Activated naive CD8-positive, alpha-beta T cell treated with anti-CD3 and anti-CD28 coated beads, Interleukin-2, amount 10 ng/mL, durations not matched to agents 7 days and 5 days (primary cell): ENCODE data around the gene ASIC3. TPM values are rescaled to one million over a fixed set of nuclear protein-coding genes. Genes with fewer than 3 reads are reported as not detected.

Source experiments
- ATAC-seq: fragments of 150-1000 bp; cut with Tn5 transposase; one replicate; pipeline ENCODE4 v1.10.0; 2021; ENCODE audit warnings: low read depth, moderate library complexity
- POLR2A ChIA-PET: fragments of 350-600 bp; sonication (Branson Sonifier 250); formaldehyde crosslinking; loops from one replicate; lab custom pipeline; 2021; ENCODE audit warnings: antibody characterized with exemption; lab: Charles Lee
- DNase-seq: peaks from one replicate; pipeline ENCODE4 v3.0.0; 2021
- H3K27ac Mint-ChIP-seq: one replicate; pipeline ENCODE4 v1.8.0; 2022; ENCODE audit warnings: mild to moderate bottlenecking, mixed read lengths
- H3K27me3 Mint-ChIP-seq: one replicate; pipeline ENCODE4 v1.8.0; 2022; ENCODE audit warnings: mild to moderate bottlenecking, moderate library complexity, mixed read lengths
- H3K36me3 Mint-ChIP-seq: one replicate; pipeline ENCODE4 v1.8.0; 2021; ENCODE audit warnings: mild to moderate bottlenecking, mixed read lengths
- H3K4me1 Mint-ChIP-seq: one replicate; pipeline ENCODE4 v1.8.0; 2021; ENCODE audit warnings: mixed read lengths
- H3K4me3 Mint-ChIP-seq: one replicate; pipeline ENCODE4 v1.8.0; 2022; ENCODE audit warnings: mild to moderate bottlenecking, moderate library complexity, mixed read lengths
- H3K9me3 Mint-ChIP-seq: one replicate; pipeline ENCODE4 v1.8.0; 2021; ENCODE audit warnings: mixed read lengths
- total RNA-seq, 2 experiments: library from RNA; stranded (reverse); gene quantifications; one replicate each; pipeline ENCODE4 v1.2.3, GENCODE V29; 2021

Gene ASIC3
- 1 to 10 TPM; 4.7 to 6.0 TPM for total RNA-seq

DNA sequence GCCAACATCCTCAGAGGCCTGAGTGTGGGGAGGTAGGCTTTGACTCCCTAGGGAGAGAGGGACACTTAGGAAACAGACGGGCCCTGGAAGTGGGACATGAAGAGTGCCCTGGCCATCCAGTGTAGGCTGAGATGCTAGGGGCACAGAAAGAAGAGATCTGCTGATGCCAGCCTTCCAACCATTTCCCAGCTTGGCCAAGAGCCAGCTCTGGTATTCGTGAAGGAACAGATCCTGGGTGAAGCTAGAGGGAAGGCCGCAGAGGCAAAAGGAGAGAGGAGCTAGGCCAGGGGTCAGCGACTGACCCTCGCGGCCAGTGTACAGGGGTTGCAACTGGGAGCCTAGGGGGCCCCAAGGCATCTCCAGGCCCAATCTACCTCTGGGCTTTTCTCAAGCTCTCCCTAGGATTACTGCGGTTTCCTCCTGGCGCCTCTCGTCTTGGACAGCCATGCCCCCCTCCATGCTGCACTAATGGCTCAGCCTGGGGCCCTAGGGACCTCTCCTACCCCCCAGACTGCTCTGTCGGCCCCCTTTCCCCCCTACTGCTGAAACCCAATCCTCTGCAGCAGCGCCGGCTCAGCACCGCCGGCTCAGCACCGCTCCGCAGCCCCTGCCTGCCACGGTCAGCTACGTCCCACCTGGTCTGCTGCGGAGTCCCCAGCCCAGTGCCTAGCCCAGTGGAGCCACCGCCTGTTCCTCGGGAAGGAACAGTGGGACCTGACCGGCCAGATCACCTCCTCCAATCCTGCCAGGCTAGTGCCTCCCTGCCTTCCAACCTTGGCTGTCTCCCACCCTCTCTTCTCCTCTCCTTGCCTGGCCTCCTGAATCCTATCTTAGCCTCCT is at the start of gene ASIC3:
ASIC3 (plus strand) TSS at position 556 of the 840 bp plus-strand sequence. CDS start 355 bp downstream, outside the sequence.
- H3K4me3 Mint-ChIP-seq, result no peak within 1 kb of the TSS
- no peak within 1 kb of the TSS for H3K27ac Mint-ChIP-seq
- peaks cover 13% of the 10 kb centered on the region for H3K27me3 Mint-ChIP-seq
- ATAC-seq (no peak), DNase-seq (no peak)
- H3K36me3 Mint-ChIP-seq, result peaks cover 4% of the 10 kb centered on the region
- H3K4me1 Mint-ChIP-seq, result peaks cover 12% of the 10 kb centered on the region
- POLR2A ChIA-PET, result no interaction called here
- no peaks in the 10 kb centered on the region for H3K9me3 Mint-ChIP-seq

DNA sequence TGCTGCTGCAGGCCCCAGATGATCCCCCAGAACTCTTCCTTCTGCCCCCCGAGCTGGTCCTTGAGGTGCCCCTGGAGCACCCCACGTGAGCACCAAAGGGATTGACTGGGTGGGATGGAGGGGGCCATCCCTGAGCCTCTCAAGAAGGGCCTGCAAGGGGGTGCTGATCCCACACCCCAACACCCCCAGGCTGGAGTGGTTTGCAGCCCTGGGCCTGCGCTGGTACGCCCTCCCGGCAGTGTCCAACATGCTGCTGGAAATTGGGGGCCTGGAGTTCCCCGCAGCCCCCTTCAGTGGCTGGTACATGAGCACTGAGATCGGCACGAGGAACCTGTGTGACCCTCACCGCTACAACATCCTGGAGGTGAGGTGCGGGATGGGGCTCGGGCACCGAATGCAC is 49.3 kb upstream of the ASIC3 start:
- POLR2A ChIA-PET, result no interaction called here
- H3K9me3 Mint-ChIP-seq, result no peaks in the 10 kb centered on the region
- ATAC-seq, result no peak
- peaks cover 11% of the 10 kb centered on the region for H3K4me1 Mint-ChIP-seq
- no peaks in the 10 kb centered on the region for H3K27me3 Mint-ChIP-seq
- no peak overlapping the region for H3K4me3 Mint-ChIP-seq
- no peak overlapping the region for H3K27ac Mint-ChIP-seq
- H3K36me3 Mint-ChIP-seq, result no peaks in the 10 kb centered on the region
- DNase-seq, result no peak

DNA sequence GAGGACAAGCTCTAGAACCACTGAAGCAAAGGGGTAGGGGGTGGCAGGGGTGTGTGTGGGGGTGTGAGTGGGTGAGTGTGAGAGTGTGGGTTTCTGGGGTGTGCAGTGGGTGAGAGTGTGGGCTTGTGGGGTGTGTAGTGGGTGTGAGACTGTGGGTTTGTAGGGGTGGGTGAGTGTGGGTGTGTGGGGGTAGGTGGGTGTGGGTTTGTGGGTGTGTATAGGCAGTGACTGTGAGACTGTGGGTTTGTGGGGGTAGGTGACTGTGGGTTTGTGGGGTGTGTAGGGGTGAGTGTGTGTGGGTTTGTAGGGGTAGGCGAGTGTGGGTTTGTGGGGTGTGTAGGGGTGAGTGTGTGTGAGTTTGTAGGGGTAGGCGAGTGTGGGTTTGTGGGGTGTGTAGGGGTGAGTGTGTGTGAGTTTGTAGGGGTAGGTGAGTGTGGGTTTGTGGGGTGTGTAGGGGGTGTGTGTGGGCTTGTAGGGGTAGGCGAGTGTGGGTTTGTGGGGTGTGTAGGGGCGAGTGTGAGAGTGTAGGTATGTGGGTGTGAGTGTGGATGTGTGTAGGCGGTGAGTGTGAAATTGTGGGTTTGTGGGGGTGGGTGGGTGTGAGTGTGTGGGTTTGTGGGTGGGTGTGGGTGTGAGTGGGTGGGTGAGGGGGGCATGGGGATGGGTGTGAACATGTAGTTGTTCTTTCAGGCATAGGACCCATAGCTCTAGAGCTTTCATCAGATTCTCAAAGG is 48.7 kb upstream of the ASIC3 start:
- Mint-ChIP-seq H3K27me3 (no peaks in the 10 kb centered on the region), H3K4me1 (peaks cover 8% of the 10 kb centered on the region), H3K4me3 (no peak overlapping the region), H3K27ac (no peak overlapping the region), H3K9me3 (no peaks in the 10 kb centered on the region), H3K36me3 (no peaks in the 10 kb centered on the region)
- POLR2A ChIA-PET, result no interaction called here
- ATAC-seq (no peak), DNase-seq (no peak)

DNA sequence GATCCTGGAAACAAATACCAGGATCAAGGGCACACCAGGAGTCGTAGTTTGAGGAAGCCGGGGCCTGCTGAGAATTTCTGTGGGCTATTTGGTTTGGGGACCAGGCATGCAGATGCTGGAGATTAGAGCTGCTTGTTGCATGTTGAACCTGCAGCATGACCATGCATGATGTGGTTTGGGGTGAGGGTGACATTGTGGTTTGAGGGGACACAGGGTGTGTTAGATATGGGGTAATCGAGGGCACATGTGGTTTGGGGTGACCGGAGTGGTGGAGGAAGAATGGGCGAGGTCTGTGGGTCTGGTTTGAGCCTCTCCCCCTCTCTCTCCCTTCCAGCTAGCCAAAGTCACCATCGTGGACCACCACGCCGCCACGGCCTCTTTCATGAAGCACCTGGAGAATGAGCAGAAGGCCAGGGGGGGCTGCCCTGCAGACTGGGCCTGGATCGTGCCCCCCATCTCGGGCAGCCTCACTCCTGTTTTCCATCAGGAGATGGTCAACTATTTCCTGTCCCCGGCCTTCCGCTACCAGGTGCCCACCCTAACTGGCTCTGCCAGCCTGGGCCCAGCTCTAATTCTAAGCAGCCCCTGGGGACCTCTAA is 47.3 kb upstream of the ASIC3 start:
- H3K4me1 Mint-ChIP-seq, result peaks cover 6% of the 10 kb centered on the region
- DNase-seq (no peak), ATAC-seq (no peak)
- no peaks in the 10 kb centered on the region for H3K9me3 Mint-ChIP-seq
- H3K4me3 Mint-ChIP-seq, result no peak overlapping the region
- no peaks in the 10 kb centered on the region for H3K36me3 Mint-ChIP-seq
- POLR2A ChIA-PET, result no interaction called here
- H3K27me3 Mint-ChIP-seq, result no peaks in the 10 kb centered on the region
- no peak overlapping the region for H3K27ac Mint-ChIP-seq

DNA sequence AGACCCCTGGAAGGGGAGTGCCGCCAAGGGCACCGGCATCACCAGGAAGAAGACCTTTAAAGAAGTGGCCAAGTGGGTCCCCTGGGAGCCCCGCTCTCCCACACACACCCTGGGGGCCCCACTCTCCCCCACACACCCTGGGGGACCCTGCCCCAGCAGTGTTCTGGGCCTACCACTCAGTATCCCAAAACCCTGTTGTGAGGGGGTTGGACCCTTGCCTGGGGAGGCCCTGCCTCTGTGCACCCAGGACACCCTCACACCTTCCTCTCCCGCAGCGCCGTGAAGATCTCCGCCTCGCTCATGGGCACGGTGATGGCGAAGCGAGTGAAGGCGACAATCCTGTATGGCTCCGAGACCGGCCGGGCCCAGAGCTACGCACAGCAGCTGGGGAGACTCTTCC is 46.8 kb upstream of the ASIC3 start:
- H3K4me1 Mint-ChIP-seq, result peaks cover 6% of the 10 kb centered on the region
- POLR2A ChIA-PET, result no interaction called here
- ATAC-seq (no peak), DNase-seq (no peak)
- no peaks in the 10 kb centered on the region for H3K9me3 Mint-ChIP-seq
- H3K27ac Mint-ChIP-seq, result no peak overlapping the region
- H3K36me3 Mint-ChIP-seq, result no peaks in the 10 kb centered on the region
- H3K27me3 Mint-ChIP-seq, result no peaks in the 10 kb centered on the region
- no peak overlapping the region for H3K4me3 Mint-ChIP-seq

DNA sequence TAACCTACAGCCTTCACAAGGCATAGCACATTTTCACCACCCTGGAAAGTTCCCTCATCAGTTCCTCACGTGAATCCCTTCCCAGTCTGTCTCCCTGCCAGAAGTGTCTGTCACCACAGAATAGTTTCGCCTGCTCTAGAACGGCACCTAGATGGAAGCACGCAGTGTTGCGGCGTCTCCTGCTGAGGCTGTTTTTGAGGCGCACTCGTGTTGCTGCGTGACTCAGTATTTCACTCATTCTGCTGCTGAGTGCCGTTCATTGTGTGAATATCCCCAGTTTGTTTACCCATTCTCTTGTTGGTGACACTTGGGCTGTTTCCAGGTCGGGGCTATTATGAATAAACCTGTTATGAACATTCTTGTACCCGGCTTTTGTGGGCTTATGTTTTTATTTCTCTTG is 44.8 kb upstream of the ASIC3 start:
- no peaks in the 10 kb centered on the region for H3K36me3 Mint-ChIP-seq
- no peak overlapping the region for H3K27ac Mint-ChIP-seq
- no peaks in the 10 kb centered on the region for H3K27me3 Mint-ChIP-seq
- no peaks in the 10 kb centered on the region for H3K9me3 Mint-ChIP-seq
- ATAC-seq, result no peak
- no peak overlapping the region for H3K4me3 Mint-ChIP-seq
- POLR2A ChIA-PET, result no interaction called here
- no peak for DNase-seq
- H3K4me1 Mint-ChIP-seq, result peaks cover 16% of the 10 kb centered on the region

DNA sequence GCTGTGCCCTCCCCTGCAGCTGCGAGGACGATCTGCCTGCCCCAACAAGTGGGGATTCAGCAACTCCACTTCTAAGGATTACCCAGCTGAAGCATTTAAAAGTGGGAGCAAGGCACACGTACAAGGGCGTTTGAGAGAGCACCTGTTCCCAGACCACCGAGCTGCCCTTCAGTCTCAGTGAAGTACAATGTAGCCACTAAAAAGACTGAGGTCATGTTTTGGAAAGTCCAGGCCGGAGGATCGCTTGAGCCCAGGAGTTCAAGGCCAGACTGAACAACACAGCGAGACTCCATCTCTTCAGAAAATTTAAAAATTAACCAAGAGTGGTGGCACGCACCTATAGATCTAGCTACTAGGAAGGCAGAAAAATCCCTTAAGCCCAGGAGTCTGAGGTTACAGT is 42.8 kb upstream of the ASIC3 start:
- Mint-ChIP-seq H3K4me1 (peaks cover 22% of the 10 kb centered on the region), H3K36me3 (no peaks in the 10 kb centered on the region), H3K4me3 (no peak overlapping the region), H3K27me3 (no peaks in the 10 kb centered on the region), H3K27ac (no peak overlapping the region), H3K9me3 (no peaks in the 10 kb centered on the region)
- no peak for ATAC-seq
- DNase-seq, result no peak
- POLR2A ChIA-PET, result interaction anchor here (4.5 kb wide), 1 partner anchor 12 kb away, joined by 30 read pairs; no protein-coding TSS in a partner anchor

DNA sequence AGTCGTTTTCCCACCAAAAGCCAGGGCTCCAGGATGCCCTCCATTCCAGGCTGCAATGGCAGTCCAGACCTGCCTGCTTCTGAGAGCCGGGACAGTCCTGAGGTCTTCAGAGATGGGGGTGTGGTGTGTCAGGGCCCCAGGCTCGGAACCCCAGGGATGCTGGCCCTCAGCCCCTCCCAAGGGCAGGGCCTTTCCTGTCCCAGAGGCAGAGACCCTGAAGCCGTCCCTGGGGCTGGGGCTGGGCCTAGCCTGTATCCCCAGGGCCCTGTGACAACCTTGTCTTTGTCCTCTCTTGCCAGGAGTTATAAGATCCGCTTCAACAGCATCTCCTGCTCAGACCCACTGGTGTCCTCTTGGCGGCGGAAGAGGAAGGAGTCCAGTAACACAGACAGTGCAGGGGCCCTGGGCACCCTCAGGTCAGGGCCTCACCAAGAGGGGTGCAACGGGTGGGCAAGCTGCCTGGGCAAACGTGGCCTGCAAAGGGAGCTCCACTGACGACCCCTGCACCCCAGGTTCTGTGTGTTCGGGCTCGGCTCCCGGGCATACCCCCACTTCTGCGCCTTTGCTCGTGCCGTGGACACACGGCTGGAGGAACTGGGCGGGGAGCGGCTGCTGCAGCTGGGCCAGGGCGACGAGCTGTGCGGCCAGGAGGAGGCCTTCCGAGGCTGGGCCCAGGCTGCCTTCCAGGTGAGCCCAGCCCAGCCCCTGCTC is 41.6 kb upstream of the ASIC3 start:
- Mint-ChIP-seq H3K27me3 (no peaks in the 10 kb centered on the region), H3K36me3 (no peaks in the 10 kb centered on the region), H3K4me1 (peaks cover 29% of the 10 kb centered on the region), H3K9me3 (no peaks in the 10 kb centered on the region), H3K4me3 (no peak overlapping the region), H3K27ac (peak overlapping the region; percentile 56)
- POLR2A ChIA-PET, result interaction anchor here (4.5 kb wide), 1 partner anchor 13 kb away, joined by 30 read pairs; no protein-coding TSS in a partner anchor
- DNase-seq (no peak), ATAC-seq (no peak)

DNA sequence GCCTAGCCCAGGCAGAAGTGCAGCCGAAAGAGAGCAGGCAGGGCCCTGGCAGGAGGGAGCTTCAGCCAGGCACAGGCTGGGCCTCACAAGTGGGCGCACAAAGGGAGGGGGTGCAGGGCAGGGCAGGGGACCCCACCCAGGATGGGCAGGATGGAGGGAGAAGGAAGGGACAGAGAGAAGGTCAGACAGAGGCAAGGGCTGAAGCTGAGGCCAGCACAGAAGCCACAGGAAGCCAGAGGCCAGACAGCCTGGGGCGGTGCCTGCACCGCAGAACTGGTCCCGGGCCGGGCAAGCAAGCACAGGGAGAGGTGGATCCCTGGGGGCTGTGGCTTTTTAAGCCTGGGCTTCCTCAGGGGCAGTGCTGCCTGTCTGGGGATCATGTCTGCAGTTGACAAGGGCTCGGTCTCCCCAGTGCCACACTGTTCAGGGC is 40.8 kb upstream of the ASIC3 start:
- ATAC-seq (no peak), DNase-seq (no peak)
- Mint-ChIP-seq H3K4me3 (peak overlapping the region; percentile 79), H3K27ac (peak overlapping the region; percentile 89), H3K36me3 (peaks cover 1% of the 10 kb centered on the region), H3K27me3 (no peaks in the 10 kb centered on the region), H3K4me1 (peaks cover 35% of the 10 kb centered on the region), H3K9me3 (no peaks in the 10 kb centered on the region)
- POLR2A ChIA-PET, result interaction anchor here (0.6 to 4.5 kb wide), 5 partner anchors 10 to 21 kb away, joined by 3 to 30 read pairs (median 8); partner anchors contain the start of genes ABCB8 and NOS3

DNA sequence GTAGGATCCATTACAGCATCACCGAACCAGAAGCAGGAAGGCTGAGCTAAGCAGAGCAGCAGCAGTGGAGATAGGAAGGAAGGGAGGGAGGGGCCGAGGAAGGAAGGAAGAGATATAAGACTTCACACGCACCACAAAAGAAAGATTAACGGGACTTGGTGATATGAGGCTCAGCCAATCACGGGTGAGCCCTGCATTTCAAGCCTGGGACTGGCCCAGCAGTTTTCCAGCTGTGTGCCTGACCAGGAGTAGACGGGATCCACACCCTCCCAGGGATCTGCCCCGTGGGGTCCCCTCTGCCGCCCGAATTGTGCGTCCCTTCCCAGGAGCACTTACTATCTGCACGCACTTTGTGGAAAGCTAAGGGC is 40.2 kb upstream of the ASIC3 start:
- Mint-ChIP-seq H3K9me3 (no peaks in the 10 kb centered on the region), H3K36me3 (peaks cover 3% of the 10 kb centered on the region), H3K4me3 (peak overlapping the region; percentile 79), H3K4me1 (peaks cover 39% of the 10 kb centered on the region), H3K27ac (peak overlapping the region; percentile 89), H3K27me3 (no peaks in the 10 kb centered on the region)
- POLR2A ChIA-PET, result interaction anchor here (0.6 to 4.5 kb wide), 6 partner anchors 9 to 22 kb away, joined by 3 to 30 read pairs (median 6); partner anchors contain the start of genes ABCB8 and NOS3
- ATAC-seq, result peak; percentile 43
- DNase-seq, result no peak

DNA sequence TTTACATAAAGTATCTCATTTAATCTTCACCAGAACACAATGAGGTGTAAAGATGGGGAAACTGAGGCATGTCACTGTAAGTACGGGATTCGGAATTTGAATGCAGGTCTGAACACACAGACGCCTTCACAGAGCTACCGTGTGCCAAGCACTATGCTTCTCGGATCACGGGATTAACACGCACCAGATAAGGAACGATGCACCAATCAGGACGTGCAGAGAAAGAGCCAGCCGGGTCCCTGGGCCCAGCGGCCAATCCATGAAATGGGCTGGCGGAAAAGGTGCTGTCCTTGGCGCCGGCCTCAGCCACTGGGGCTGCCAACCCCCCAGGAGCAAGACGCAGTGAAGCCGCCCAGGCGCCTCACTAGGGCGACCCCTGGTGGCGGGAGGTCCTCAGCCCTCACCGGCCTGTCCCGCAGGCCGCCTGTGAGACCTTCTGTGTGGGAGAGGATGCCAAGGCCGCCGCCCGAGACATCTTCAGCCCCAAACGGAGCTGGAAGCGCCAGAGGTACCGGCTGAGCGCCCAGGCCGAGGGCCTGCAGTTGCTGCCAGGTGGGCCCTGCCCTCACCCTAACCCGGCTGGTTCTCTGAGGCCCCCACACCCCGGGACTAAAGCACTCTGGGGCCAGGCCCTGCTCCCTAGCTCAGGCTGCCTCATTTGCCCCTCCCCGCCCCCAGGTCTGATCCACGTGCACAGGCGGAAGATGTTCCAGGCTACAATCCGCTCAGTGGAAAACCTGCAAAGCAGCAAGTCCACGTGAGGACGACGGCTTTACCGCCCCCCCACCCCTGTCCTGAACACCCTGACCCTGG is 39.6 kb upstream of the ASIC3 start:
- POLR2A ChIA-PET, result interaction anchor here (0.7 to 4.5 kb wide), 7 partner anchors 9 to 96 kb away, joined by 3 to 30 read pairs (median 5); partner anchors contain the start of gene ABCB8
- H3K4me1 Mint-ChIP-seq, result peaks cover 39% of the 10 kb centered on the region

More for the DNA sequence above, 39.6 kb upstream of the ASIC3 start:
- Mint-ChIP-seq H3K27ac (peak overlapping the region; percentile 89), H3K9me3 (no peaks in the 10 kb centered on the region), H3K36me3 (peaks cover 3% of the 10 kb centered on the region), H3K27me3 (no peaks in the 10 kb centered on the region), H3K4me3 (peak overlapping the region; percentile 79)
- ATAC-seq (peak; percentile 51), DNase-seq (peak; percentile 87)
